ENCODE results near the gene GPR150.

The GPR150 gene

DNA sequence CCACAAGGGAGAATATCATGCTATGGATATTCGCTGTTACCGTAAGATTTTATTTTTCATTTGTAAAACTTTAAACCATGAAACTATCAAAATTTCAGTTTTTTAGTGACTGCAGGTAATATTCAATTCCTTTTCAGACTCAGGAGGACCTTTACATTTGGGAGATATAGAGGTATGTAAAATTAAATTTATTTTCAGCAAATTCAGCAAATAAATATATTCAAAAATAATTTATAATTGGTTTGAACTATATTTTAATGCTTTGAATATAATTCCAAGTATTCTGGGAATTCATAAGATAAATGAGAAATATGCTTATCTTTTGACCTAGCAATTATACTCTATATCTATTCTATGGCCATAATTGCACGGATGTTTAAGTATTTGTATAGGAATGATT lies 34.3 kb downstream of the GPR150 start:
- POLR2A ChIA-PET = no interaction called here
- CTCF ChIA-PET = interaction anchor here (1.0 to 5.4 kb wide), 3 partner anchors 10 to 70 kb away, joined by 3 to 27 read pairs (median 5); no protein-coding TSS in a partner anchor
- DNase-seq (ENCODE audit: extremely low spot score) = no peak
- TF ChIP-seq, protein P1, sequence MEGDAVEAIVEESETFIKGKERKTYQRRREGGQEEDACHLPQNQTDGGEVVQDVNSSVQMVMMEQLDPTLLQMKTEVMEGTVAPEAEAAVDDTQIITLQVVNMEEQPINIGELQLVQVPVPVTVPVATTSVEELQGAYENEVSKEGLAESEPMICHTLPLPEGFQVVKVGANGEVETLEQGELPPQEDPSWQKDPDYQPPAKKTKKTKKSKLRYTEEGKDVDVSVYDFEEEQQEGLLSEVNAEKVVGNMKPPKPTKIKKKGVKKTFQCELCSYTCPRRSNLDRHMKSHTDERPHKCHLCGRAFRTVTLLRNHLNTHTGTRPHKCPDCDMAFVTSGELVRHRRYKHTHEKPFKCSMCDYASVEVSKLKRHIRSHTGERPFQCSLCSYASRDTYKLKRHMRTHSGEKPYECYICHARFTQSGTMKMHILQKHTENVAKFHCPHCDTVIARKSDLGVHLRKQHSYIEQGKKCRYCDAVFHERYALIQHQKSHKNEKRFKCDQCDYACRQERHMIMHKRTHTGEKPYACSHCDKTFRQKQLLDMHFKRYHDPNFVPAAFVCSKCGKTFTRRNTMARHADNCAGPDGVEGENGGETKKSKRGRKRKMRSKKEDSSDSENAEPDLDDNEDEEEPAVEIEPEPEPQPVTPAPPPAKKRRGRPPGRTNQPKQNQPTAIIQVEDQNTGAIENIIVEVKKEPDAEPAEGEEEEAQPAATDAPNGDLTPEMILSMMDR (IDR thresholded peaks at IDR 0.05; ENCODE audit: control extremely low read depth, extremely low read depth, low read depth, missing control alignments) = no peak

DNA sequence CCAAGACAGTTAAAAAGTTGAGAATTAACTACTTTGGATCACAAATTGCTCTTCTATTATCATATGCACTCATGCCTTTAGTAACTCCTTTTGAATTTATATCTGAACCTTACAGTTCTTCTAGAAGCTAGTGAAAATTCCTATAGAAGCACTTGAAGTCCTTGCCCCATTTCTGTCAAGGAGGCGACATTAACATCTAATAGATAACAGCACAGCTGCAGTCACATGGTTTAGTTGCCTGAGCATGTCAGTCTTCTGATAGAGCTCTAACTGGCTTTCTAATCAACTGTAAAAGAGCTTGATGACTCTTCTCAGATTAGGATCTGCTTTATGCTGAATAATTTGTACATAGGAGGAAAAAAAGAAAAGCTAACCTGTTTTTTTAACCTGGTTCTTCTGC lies 35.7 kb downstream of the GPR150 start:
- CTCF ChIA-PET = interaction anchor here (0.8 to 5.4 kb wide), 7 partner anchors 9 to 125 kb away, joined by 3 to 27 read pairs (median 5); partner anchors contain the start of gene RFESD
- POLR2A ChIA-PET = no interaction called here
- no peak for DNase-seq (ENCODE audit: extremely low spot score)
- TF ChIP-seq, protein P1 (IDR thresholded peaks at IDR 0.05; ENCODE audit: control extremely low read depth, extremely low read depth, low read depth, missing control alignments) = no peak

DNA sequence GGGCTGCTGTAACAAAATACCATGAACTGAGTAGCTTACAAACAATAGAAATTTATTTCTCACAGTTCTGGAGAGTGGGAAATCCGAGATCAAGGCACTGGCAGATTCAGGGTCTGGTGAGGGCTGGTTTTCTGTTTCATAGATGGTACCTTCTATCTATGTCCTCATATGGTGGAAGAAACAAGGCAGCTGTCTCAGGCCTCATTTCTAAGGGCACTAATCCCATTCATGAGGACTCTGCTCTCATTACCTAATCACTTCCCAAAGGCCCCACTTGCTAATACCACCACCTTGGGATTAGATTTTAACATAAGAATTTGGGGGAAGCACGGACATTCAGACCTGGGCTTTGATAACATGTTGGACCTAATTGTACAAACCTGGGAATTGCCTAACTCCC lies 40.2 kb downstream of the GPR150 start:
- TF ChIP-seq, protein P1 (IDR thresholded peaks at IDR 0.05; ENCODE audit: control extremely low read depth, extremely low read depth, low read depth, missing control alignments) = no peak
- CTCF ChIA-PET = interaction anchor here (0.8 to 2.3 kb wide), 3 partner anchors 10 to 16 kb away, joined by 3 to 8 read pairs (median 6); partner anchors contain the start of gene RFESD
- no peak for DNase-seq (ENCODE audit: extremely low spot score)
- POLR2A ChIA-PET = no interaction called here

DNA sequence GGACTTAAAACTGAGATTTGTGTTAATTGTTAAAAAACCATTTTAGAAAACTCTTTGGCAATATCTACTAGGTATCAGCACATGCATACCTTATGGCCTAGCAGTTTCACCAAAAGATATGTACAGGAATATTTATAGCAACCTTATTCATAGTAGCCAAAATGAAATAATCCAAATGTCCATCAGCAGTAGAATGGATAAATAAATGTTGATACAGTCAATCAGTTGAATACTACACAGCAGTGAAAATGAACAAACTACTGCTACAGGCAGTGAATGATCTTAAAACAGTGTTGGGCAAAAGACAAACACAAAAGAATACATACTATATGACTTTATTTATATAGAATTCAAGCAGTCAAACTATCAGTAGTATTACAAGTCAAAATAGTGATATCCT lies 43.1 kb downstream of the GPR150 start:
- CTCF ChIA-PET = interaction anchor here (0.8 to 3.7 kb wide), 11 partner anchors 11 to 185 kb away, joined by 3 to 28 read pairs (median 14); partner anchors contain the start of gene RFESD

DNA sequence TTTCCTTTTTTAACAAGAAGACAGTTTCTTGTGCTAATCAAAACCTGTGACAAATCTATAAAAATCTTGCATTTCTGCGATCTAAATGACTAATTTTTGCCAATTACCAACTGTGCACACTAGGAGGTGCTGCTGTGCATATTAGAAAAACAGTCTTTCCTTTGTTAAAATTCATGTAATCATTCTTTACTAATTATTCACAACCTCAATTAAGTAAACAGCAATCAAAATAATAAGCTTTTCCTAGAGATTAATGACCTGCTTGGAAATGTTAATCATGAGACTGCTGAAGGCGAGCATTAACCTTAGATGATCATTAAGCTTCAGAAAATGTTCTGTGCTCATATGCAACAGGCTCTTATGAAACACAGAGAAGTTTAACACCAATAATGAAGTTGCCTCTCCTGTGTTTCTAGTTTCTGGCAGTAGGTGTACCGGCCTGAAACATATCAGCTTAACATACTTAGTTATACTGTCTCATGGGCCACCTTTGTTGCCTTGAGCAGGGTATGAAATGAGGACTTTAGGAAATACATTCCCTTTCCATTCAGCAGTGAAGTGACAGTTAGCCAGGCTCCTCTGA lies 44.4 kb downstream of the GPR150 start:
- CTCF ChIA-PET = interaction anchor here (0.6 to 3.7 kb wide), 49 partner anchors 9 to 663 kb away, joined by 3 to 28 read pairs (median 5); partner anchors contain the start of genes RFESD and RHOBTB3
- TF ChIP-seq, protein P1 (IDR thresholded peaks at IDR 0.05; ENCODE audit: control extremely low read depth, extremely low read depth, low read depth, missing control alignments) = peak; percentile 72
- DNase-seq (ENCODE audit: extremely low spot score) = no peak
- POLR2A ChIA-PET = no interaction called here

More for the DNA sequence above, 43.1 kb downstream of the GPR150 start:
- TF ChIP-seq, protein P1 (IDR thresholded peaks at IDR 0.05; ENCODE audit: control extremely low read depth, extremely low read depth, low read depth, missing control alignments) = no peak
- DNase-seq (ENCODE audit: extremely low spot score) = no peak
- POLR2A ChIA-PET = no interaction called here

DNA sequence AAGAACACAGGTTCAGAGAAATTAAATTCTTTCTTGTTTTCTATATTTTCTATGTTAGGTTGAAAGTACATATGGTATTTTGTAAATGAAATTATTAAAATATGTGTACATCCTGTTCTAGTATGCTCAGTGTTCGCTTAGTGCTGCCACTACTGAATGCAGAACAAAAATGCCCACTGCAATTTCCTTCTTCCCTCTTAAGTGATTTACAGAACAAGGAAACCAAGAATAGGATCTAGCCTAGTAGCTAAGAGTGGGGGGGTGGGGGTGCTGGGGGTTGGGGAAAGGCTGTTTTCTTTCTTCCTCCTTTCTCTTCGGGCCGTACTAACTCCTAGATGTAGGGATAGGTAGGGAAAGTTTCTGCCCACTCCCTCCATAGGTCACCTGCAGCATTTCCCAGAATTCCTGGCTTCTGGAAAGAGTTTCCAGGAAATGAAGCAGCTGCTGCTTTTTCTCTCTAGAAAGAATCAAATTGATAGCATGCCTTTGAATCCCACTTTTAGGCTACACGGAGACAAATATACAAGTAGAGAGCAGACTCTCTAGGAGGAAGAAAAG lies 47.3 kb downstream of the GPR150 start:
- POLR2A ChIA-PET = no interaction called here
- DNase-seq (ENCODE audit: extremely low spot score) = no peak
- TF ChIP-seq, protein P1 (IDR thresholded peaks at IDR 0.05; ENCODE audit: control extremely low read depth, extremely low read depth, low read depth, missing control alignments) = no peak
- CTCF ChIA-PET = interaction anchor here (0.9 to 2.1 kb wide), 7 partner anchors 9 to 187 kb away, joined by 3 to 7 read pairs (median 3); no protein-coding TSS in a partner anchor

Measured in GM10248 (cell line).